ENCODE results near the gene WDR77.

Gene WDR77

DNA sequence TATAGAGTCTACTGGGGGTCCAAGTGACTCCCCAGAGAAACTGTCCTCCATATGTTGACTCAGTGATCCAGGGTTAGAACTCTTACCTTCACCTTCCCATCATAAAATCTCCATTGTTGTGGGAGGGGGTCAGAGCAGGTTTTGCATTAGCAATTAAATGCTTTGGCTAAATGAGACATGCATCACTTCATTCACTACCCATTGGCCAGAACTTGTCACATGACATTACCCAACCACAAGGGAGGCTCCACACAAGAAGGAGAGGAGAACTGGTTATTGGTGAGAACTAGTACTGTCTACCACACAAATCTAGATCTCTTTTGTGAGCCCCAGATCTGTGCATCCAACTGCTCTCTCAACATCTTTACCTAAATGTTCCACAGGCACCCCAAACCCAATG lies 20.5 kb upstream of the WDR77 start:
- Histone ChIP-seq H3K27me3 (replicated peaks; ENCODE audit: control insufficient read depth, insufficient read depth, low read length) (no peaks in the 10 kb centered on the region), H3K4me3 (replicated peaks; ENCODE audit: low read depth, low read length) (no peak overlapping the region), H3K36me3 (ENCODE audit: control insufficient read depth, insufficient read depth, low read length) (peaks cover 1% of the 10 kb centered on the region)
- DNase-seq (ENCODE audit: extremely low read depth, insufficient read length): no peak
- TF ChIP-seq, protein P1, sequence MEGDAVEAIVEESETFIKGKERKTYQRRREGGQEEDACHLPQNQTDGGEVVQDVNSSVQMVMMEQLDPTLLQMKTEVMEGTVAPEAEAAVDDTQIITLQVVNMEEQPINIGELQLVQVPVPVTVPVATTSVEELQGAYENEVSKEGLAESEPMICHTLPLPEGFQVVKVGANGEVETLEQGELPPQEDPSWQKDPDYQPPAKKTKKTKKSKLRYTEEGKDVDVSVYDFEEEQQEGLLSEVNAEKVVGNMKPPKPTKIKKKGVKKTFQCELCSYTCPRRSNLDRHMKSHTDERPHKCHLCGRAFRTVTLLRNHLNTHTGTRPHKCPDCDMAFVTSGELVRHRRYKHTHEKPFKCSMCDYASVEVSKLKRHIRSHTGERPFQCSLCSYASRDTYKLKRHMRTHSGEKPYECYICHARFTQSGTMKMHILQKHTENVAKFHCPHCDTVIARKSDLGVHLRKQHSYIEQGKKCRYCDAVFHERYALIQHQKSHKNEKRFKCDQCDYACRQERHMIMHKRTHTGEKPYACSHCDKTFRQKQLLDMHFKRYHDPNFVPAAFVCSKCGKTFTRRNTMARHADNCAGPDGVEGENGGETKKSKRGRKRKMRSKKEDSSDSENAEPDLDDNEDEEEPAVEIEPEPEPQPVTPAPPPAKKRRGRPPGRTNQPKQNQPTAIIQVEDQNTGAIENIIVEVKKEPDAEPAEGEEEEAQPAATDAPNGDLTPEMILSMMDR (IDR thresholded peaks at IDR 0.05; ENCODE audit: insufficient read depth, low read length, poor library complexity, severe bottlenecking): no peak

DNA sequence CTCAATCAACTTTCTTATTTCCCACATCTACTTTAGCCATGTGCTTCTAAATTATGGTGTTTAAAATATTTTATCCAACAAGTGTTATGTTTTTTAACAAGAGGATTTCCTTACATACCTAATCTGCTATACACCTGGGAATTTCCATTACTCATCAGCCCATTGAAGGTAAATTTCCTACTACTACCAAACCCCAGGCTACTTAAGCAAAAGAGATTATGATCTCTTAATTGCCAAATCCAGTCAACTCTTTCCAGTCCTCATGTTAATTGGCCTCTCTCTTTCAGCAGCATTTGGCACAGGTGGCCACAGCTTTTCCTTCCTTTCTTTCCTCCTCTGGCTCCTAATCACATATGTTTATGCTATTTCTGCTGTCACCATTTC lies 19.7 kb upstream of the WDR77 start:
- no peaks in the 10 kb centered on the region for H3K27me3 ChIP-seq (replicated peaks; ENCODE audit: control insufficient read depth, insufficient read depth, low read length)
- no peak for DNase-seq (ENCODE audit: extremely low read depth, insufficient read length)
- TF ChIP-seq, protein P1 (IDR thresholded peaks at IDR 0.05; ENCODE audit: insufficient read depth, low read length, poor library complexity, severe bottlenecking): no peak
- H3K4me3 ChIP-seq (replicated peaks; ENCODE audit: low read depth, low read length): no peak overlapping the region
- peaks cover 1% of the 10 kb centered on the region for H3K36me3 ChIP-seq (ENCODE audit: control insufficient read depth, insufficient read depth, low read length)

DNA sequence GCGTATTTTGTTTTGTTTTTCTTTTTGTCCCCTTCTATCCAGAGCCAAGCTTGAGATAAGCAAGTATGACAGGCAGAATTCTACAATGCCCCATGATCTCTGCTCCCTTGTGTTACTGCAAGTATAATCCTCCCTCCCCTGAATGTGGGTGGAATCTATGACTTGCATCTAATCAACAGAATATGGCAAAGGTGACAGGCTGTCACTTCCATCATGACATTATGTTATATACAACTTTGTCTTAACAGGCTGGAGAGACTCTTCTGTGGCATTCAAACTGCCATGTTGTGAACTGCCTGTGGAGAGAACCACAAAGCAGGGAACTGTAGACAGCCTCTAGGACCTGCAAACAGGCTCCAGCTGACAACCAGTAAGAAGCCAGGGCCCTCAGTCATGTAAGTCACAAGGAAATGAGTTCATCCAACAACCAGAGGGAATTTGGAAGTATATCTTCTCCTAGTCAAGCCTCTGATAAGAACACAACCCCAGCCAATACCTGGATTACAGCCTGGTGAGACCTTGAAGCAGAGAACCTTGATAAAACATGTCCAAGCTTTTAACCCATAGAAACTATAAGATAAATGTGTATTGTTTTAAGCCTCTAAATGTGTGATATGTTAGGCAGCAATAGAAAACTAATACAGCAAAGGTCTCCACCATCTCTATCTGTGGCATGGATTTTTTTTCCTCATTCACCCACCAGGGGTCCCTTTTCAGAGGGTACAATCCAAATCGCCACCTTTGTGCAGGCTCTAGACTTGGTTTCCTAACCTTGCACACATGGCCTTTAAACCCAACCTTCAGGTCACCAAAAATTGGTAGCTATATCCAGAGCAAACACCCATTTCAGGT lies 19.0 kb upstream of the WDR77 start:
- H3K36me3 ChIP-seq (ENCODE audit: control insufficient read depth, insufficient read depth, low read length): peaks cover 1% of the 10 kb centered on the region
- TF ChIP-seq, protein P1 (IDR thresholded peaks at IDR 0.05; ENCODE audit: insufficient read depth, low read length, poor library complexity, severe bottlenecking): no peak
- H3K4me3 ChIP-seq (replicated peaks; ENCODE audit: low read depth, low read length): no peak overlapping the region
- H3K27me3 ChIP-seq (replicated peaks; ENCODE audit: control insufficient read depth, insufficient read depth, low read length): no peaks in the 10 kb centered on the region
- DNase-seq (ENCODE audit: extremely low read depth, insufficient read length): no peak

DNA sequence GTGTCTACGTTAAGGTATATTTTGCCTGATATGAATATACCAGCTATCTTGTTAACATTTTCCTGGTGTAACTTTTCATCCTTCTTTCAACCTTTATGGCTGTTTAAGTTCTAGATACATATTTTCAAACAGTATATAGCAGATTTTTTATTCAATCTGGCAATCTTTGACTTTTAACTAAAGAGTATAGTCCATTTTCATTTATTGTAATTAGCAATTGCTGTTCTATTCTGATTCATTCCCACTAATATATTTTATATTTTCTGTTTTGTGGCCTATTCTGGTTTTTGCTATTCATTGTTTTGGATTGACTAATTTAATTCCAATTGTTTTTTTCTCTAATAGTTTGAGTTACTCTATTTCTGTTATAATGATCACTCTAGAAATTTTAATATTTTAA lies 17.4 kb upstream of the WDR77 start:
- Histone ChIP-seq H3K4me3 (replicated peaks; ENCODE audit: low read depth, low read length) (no peak overlapping the region), H3K27me3 (replicated peaks; ENCODE audit: control insufficient read depth, insufficient read depth, low read length) (no peaks in the 10 kb centered on the region), H3K36me3 (ENCODE audit: control insufficient read depth, insufficient read depth, low read length) (peaks cover 4% of the 10 kb centered on the region)
- TF ChIP-seq, protein P1 (IDR thresholded peaks at IDR 0.05; ENCODE audit: insufficient read depth, low read length, poor library complexity, severe bottlenecking): no peak
- no peak for DNase-seq (ENCODE audit: extremely low read depth, insufficient read length)

DNA sequence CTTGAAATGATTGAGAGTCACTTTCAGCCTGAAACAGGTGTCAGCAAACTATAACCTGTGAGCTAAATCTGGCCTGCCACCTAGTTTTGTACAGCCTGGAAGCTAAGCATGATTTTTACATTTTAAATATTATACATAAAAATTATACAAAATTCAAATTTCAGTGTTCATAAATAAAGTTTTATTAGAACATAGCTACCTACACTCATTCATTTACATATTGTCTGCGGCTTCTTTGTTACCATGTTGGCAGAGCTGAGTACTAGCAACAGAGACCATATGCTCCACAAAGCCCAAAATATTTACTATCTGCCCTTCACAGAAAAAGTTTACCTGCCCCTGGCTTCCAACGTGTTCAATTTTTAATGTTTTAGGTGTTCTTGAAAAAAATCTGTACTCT lies 16.7 kb upstream of the WDR77 start:
- Histone ChIP-seq H3K36me3 (ENCODE audit: control insufficient read depth, insufficient read depth, low read length) (peaks cover 4% of the 10 kb centered on the region), H3K27me3 (replicated peaks; ENCODE audit: control insufficient read depth, insufficient read depth, low read length) (no peaks in the 10 kb centered on the region), H3K4me3 (replicated peaks; ENCODE audit: low read depth, low read length) (no peak overlapping the region)
- TF ChIP-seq, protein P1 (IDR thresholded peaks at IDR 0.05; ENCODE audit: insufficient read depth, low read length, poor library complexity, severe bottlenecking): no peak
- no peak for DNase-seq (ENCODE audit: extremely low read depth, insufficient read length)
